WTC11 (cell line): ENCODE data around the gene CEBPA.

ENCODE experiments used
- MAX ChIP-seq: sonication (generic); formaldehyde crosslinking; IDR thresholded peaks from 2 replicates; pipeline ENCODE4 v1.8.0; 2022; ENCODE audit warnings: mild to moderate bottlenecking, missing genetic modification reagents
- MYBL2 ChIP-seq: sonication (generic); formaldehyde crosslinking; IDR thresholded peaks from 2 replicates; pipeline ENCODE4 v1.8.1; 2023; ENCODE audit warnings: mild to moderate bottlenecking, moderate library complexity, missing genetic modification reagents
- TEAD4 ChIP-seq: sonication (generic); formaldehyde crosslinking; IDR thresholded peaks from 2 replicates; pipeline ENCODE4 v1.8.0; 2022; ENCODE audit warnings: mild to moderate bottlenecking, missing genetic modification reagents
- ZBTB21 ChIP-seq: sonication (generic); formaldehyde crosslinking; IDR thresholded peaks from 2 replicates; pipeline ENCODE4 v1.8.1; 2023; ENCODE audit warnings: mild to moderate bottlenecking, missing genetic modification reagents, borderline replicate concordance
- ZNF512 ChIP-seq: sonication (generic); formaldehyde crosslinking; IDR thresholded peaks from 2 replicates; pipeline ENCODE4 v1.8.1; 2022; ENCODE audit warnings: missing genetic modification reagents, borderline replicate concordance
- TF ChIP-seq, protein P1 (sequence below): fragments of 200-600 bp; IDR thresholded peaks from 2 replicates; pipeline ENCODE4 v1.8.0; 2022; ENCODE audit warnings: antibody characterized with exemption
- TF ChIP-seq, protein P2 (sequence below): sonication (generic); formaldehyde crosslinking; IDR thresholded peaks from 2 replicates; pipeline ENCODE4 v1.8.0; 2023; ENCODE audit warnings: mild to moderate bottlenecking, missing genetic modification reagents

GRCh38 chr19:33334271-33334670 is 31.9 kb upstream of the CEBPA start:
- TF ChIP-seq, protein P1, sequence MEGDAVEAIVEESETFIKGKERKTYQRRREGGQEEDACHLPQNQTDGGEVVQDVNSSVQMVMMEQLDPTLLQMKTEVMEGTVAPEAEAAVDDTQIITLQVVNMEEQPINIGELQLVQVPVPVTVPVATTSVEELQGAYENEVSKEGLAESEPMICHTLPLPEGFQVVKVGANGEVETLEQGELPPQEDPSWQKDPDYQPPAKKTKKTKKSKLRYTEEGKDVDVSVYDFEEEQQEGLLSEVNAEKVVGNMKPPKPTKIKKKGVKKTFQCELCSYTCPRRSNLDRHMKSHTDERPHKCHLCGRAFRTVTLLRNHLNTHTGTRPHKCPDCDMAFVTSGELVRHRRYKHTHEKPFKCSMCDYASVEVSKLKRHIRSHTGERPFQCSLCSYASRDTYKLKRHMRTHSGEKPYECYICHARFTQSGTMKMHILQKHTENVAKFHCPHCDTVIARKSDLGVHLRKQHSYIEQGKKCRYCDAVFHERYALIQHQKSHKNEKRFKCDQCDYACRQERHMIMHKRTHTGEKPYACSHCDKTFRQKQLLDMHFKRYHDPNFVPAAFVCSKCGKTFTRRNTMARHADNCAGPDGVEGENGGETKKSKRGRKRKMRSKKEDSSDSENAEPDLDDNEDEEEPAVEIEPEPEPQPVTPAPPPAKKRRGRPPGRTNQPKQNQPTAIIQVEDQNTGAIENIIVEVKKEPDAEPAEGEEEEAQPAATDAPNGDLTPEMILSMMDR = no peak
- no peak for TF ChIP-seq MYBL2 (CRISPR knock-in tag)
- no peak for TF ChIP-seq ZBTB21 (CRISPR knock-in tag)
- no peak for TF ChIP-seq ZNF512 (CRISPR knock-in tag)
- TF ChIP-seq MAX (CRISPR knock-in tag) = no peak
- TF ChIP-seq, protein P2, sequence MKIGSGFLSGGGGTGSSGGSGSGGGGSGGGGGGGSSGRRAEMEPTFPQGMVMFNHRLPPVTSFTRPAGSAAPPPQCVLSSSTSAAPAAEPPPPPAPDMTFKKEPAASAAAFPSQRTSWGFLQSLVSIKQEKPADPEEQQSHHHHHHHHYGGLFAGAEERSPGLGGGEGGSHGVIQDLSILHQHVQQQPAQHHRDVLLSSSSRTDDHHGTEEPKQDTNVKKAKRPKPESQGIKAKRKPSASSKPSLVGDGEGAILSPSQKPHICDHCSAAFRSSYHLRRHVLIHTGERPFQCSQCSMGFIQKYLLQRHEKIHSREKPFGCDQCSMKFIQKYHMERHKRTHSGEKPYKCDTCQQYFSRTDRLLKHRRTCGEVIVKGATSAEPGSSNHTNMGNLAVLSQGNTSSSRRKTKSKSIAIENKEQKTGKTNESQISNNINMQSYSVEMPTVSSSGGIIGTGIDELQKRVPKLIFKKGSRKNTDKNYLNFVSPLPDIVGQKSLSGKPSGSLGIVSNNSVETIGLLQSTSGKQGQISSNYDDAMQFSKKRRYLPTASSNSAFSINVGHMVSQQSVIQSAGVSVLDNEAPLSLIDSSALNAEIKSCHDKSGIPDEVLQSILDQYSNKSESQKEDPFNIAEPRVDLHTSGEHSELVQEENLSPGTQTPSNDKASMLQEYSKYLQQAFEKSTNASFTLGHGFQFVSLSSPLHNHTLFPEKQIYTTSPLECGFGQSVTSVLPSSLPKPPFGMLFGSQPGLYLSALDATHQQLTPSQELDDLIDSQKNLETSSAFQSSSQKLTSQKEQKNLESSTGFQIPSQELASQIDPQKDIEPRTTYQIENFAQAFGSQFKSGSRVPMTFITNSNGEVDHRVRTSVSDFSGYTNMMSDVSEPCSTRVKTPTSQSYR (CRISPR knock-in tag) = no peak
- TF ChIP-seq TEAD4 (CRISPR knock-in tag) = no peak
